T47D (cell line): ENCODE data around the gene ZNF747.

Experiments used
- DNase-seq, 2 experiments: peaks; one replicate each; pipeline versions ENCODE4 v3.0.0 to v3.0.0-alpha.2; 2011 to 2012; ENCODE audit warnings: low read depth in 1 of 2, low spot score in 1 of 2
- JUND ChIP-seq: IDR thresholded peaks from 2 replicates; pipeline ENCODE4 v1.6.1; 2012; ENCODE audit warnings: low read depth
- in situ Hi-C: cut with HindIII; loops from 2 replicates; pipeline ENCODE4 v1.10.0; 2016; ENCODE audit warnings: low sequenced_read_pairs, low pct_unique_long_range_greater_than_20kb

Gene ZNF747

GRCh38 chr16:30509081-30509765, 25.4 kb downstream of the ZNF747 start:
- in situ Hi-C loops = no loop called here
- no peak for TF ChIP-seq JUND
- DNase-seq = no peak

GRCh38 chr16:30503403-30504296, 31.0 kb downstream of the ZNF747 start:
- TF ChIP-seq JUND = no peak
- in situ Hi-C loops = no loop called here
- no peak for DNase-seq

- no peak for DNase-seq
Observed at GRCh38 chr16:30499284-30499683, 35.4 kb downstream of the ZNF747 start.

GRCh38 chr16:30494709-30495108, 39.9 kb downstream of the ZNF747 start:
- in situ Hi-C loops = no loop called here
- no peak for TF ChIP-seq JUND
- no peak for DNase-seq

More at GRCh38 chr16:30499284-30499683, 35.4 kb downstream of the ZNF747 start:
- in situ Hi-C loops = no loop called here
- TF ChIP-seq JUND = no peak

GRCh38 chr16:30493941-30494488, 40.6 kb downstream of the ZNF747 start:
- in situ Hi-C loops = no loop called here
- DNase-seq = no peak
- no peak for TF ChIP-seq JUND

GRCh38 chr16:30491744-30492308, 42.8 kb downstream of the ZNF747 start:
- in situ Hi-C loops = no loop called here
- DNase-seq = peak in 1 of 2 experiments; percentile 86
- no peak for TF ChIP-seq JUND

GRCh38 chr16:30491229-30491628, 43.4 kb downstream of the ZNF747 start:
- no peak for DNase-seq
- in situ Hi-C loops = no loop called here
- TF ChIP-seq JUND = no peak

GRCh38 chr16:30490210-30490609, 44.4 kb downstream of the ZNF747 start:
- TF ChIP-seq JUND = no peak
- in situ Hi-C loops = no loop called here
- peak in 1 of 2 experiments; percentile 90 for DNase-seq

- in situ Hi-C loops = no loop called here
- peak in 1 of 2 experiments; percentile 88 for DNase-seq
Observed at GRCh38 chr16:30488764-30489605, 45.7 kb downstream of the ZNF747 start.

GRCh38 chr16:30485818-30486436, 48.7 kb downstream of the ZNF747 start:
- in situ Hi-C loops = no loop called here
- no peak for DNase-seq
- no peak for TF ChIP-seq JUND

More at GRCh38 chr16:30488764-30489605, 45.7 kb downstream of the ZNF747 start:
- TF ChIP-seq JUND = no peak

GRCh38 chr16:30484887-30485286, 49.8 kb downstream of the ZNF747 start:
- no peak for TF ChIP-seq JUND
- no peak for DNase-seq
- in situ Hi-C loops = no loop called here
